RWPE1 (cell line): ENCODE results near the gene S100G.
"Not testable (repeated sequence)": the region's sequence is repeated elsewhere in the genome, so short reads cannot be mapped to it uniquely, and the experiment has no call there.

Source experiments
- CTCF ChIA-PET: fragments of 350-600 bp; sonication (Branson Sonifier 250); formaldehyde crosslinking; extraction: SDS; loops from one replicate; lab custom pipeline; 2021; lab: Yijun Ruan, JAX
- POLR2A ChIA-PET: fragments of 400-600 bp; formaldehyde crosslinking; extraction: SDS; loops from one replicate; lab custom pipeline; 2020; ENCODE audit warnings: antibody characterized with exemption; ENCODE audit not compliant: low non-redundant PET; lab: Yijun Ruan, JAX
- DNase-seq: peaks from one replicate; pipeline ENCODE4 v3.0.0; 2012; ENCODE audit warnings: low spot score
- H3K27ac ChIP-seq: fragments of 450-650 bp; 2 replicates; pipeline ENCODE4 v1.5.1; 2017
- TF ChIP-seq, protein P1 (sequence below): fragments of 450-650 bp; conservative IDR thresholded peaks from 2 replicates; pipeline ENCODE4 v1.5.1; 2017; ENCODE audit warnings: low read depth, mild to moderate bottlenecking

The S100G gene

DNA sequence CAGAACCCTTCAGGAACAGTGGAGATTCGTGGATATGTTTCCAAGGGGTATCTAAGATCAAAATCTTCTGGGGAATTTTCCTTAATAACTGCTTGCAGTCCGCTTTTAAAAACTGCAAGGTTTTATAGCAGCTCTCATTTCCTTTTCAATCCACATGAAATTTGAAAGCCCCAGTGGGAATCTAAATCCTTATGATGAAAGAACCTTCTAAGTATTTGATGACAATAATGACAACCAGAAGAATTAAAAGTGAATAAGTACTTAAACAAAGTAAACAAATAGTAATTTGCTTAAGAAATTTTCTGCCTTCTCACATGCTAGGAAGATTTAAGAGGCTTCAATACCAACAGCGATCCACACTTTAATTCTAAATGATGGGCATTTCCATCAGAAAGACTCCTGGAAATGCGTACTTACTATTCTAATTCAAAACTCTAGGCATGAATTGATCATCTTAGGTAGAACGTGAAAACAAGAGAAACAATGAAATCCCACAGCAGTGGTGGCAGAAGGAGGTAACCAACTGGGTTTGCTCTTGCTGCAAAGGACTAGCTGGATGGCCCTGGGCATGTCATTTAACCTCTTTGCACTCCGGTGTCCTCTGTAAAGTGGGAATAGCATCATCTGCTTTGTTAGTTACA is 37.6 kb upstream of the S100G start:
- TF ChIP-seq, protein P1, sequence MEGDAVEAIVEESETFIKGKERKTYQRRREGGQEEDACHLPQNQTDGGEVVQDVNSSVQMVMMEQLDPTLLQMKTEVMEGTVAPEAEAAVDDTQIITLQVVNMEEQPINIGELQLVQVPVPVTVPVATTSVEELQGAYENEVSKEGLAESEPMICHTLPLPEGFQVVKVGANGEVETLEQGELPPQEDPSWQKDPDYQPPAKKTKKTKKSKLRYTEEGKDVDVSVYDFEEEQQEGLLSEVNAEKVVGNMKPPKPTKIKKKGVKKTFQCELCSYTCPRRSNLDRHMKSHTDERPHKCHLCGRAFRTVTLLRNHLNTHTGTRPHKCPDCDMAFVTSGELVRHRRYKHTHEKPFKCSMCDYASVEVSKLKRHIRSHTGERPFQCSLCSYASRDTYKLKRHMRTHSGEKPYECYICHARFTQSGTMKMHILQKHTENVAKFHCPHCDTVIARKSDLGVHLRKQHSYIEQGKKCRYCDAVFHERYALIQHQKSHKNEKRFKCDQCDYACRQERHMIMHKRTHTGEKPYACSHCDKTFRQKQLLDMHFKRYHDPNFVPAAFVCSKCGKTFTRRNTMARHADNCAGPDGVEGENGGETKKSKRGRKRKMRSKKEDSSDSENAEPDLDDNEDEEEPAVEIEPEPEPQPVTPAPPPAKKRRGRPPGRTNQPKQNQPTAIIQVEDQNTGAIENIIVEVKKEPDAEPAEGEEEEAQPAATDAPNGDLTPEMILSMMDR: no peak
- H3K27ac ChIP-seq: no peak overlapping the region
- POLR2A ChIA-PET: no interaction called here

DNA sequence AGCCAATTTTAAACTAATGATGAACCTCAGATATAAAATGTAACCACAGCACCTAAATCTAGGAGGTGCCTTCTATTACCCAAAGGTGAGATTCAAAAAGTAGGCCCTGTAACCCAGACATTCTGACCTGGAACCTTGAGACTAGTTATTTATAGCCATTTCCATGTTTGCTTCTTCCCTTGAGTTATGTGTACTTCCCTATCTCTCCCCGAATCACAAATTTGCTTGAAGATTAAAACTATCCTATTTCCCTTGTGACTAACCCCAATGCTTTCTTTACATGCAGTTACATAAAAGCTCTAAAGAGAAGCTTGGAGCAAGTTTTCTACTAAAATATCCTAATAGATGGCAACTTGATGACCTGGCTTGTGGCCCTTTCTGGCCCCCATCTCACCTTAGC is 32.6 kb upstream of the S100G start:
- ChIA-PET POLR2A (no interaction called here), CTCF (no interaction called here)

More for the DNA sequence above, 37.6 kb upstream of the S100G start:
- DNase-seq: no peak
- CTCF ChIA-PET: no interaction called here

DNA sequence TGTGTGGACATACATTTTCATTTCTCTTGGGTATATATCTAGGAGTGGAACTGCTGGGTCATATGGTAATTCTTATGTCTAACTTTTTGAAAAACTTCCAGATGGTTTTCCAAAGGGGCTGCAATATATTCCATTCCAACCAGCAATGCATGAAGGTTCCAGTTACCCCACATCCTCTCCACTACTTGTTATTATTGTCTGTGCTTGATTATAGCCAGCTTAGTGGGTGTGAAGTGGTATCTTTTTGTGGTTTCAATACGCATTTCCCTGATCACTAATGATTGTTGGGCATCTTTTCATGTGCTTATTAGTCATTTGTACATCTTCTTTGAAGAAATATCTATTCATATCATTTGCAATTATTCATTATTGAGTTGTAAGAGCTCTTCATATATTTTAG is 31.5 kb upstream of the S100G start:
- no peak for DNase-seq
- TF ChIP-seq, protein P1: no peak
- CTCF ChIA-PET: no interaction called here
- POLR2A ChIA-PET: no interaction called here
- no peak overlapping the region for H3K27ac ChIP-seq

More for the DNA sequence above, 32.6 kb upstream of the S100G start:
- H3K27ac ChIP-seq: no peak overlapping the region
- no peak for DNase-seq
- TF ChIP-seq, protein P1: no peak

DNA sequence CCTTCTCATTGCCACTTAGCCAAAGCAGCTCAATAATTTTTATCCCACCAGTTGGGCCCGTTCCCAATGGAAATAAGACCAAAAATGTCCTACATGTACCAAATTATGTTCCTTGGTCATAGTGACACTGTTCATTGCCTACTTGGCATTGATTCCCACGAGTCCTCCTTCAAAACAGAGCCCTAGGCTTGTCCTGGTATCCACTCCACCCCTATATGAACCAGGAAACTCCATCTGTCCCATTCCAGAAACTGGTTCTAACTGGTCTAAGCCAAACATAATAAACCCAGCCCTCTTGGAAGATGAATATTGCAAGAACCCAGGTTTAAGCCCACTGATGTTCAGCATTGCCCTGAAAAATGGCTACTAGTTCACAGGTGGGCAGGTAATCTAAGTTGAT is 30.9 kb upstream of the S100G start:
- TF ChIP-seq, protein P1: no peak
- CTCF ChIA-PET: no interaction called here
- POLR2A ChIA-PET: no interaction called here

DNA sequence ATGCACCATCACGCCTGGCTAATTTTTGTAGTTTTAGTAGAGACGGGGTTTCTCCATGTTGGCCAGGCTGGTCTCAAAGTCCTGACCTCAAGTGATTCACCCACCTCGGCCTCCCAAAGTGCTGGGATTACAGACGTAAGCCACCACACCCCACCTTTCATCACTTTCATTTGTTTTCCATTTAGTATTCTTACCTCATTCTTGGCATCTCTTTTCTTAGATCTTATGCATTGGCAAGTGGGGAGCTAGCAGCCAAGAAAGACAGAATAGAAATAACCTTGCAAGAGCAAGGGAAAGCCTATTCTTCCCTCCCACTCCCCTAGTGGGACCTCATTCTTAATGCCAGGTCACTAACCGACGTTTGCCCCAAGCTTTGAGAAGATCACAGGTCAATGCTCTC is 21.4 kb upstream of the S100G start:
- DNase-seq, CTCF ChIA-PET: not testable (repeated sequence)

More for the DNA sequence above, 30.9 kb upstream of the S100G start:
- DNase-seq: no peak
- H3K27ac ChIP-seq: no peak overlapping the region

DNA sequence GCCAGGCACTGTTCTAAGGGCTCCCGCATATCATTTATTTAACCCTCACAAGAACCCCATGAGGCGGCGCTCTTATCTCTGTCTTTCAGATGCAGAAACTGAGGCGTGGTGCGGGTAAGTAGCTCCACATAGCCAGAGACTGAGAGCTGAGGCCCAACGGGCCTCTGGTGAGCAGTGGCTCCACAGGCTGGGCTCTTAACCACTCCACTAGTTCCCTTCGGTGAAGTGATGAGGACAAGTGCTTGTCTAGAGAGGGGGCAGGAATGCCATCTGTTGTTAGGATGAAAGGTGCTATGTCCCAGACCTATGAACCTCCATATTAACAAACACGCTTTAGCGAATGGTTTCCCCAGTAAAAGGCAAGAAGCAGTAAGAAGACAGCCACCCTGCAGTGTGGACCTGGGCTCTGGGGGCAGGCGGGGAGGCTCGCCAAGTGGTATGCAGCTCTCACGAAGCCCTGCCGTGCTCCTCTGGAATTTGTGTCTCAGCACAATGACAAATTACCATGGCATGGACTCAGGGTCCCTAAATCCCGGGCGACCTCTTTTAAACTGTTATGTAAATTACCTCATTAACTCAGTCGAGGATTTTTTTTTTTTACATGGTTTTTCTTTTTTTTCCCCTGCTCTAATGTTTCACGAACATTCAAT is 20.9 kb upstream of the S100G start:
- TF ChIP-seq, protein P1: no peak
- ChIA-PET POLR2A (no interaction called here), CTCF (no interaction called here)
- H3K27ac ChIP-seq: no peak overlapping the region
- no peak for DNase-seq

More for the DNA sequence above, 21.4 kb upstream of the S100G start:
- POLR2A ChIA-PET, H3K27ac ChIP-seq: not testable (repeated sequence)

DNA sequence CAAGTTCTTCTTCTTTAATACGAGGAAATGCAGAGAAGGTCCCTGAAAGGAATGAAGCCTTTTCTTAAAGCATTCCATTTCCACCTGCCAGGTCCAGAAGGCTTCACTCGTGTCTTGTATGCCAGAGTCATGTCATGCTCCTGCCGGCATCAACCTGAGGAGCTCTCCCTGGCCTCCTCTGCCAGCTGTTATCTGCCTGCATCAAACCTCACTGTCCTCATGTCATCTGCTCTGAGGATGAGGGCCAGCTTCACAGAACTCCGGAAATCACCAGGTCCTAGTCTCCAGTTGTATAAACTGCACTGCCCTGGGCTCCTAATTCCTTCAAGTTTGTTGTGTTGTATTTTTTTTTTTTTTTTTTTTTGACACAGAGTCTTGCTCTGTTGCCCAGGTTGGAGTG is 20.0 kb upstream of the S100G start:
- no peak overlapping the region for H3K27ac ChIP-seq
- TF ChIP-seq, protein P1: no peak
- ChIA-PET CTCF (no interaction called here), POLR2A (no interaction called here)
- no peak for DNase-seq
